Measurements from ENCODE around the gene CCDC12. TPM values are rescaled to one million over a fixed set of nuclear protein-coding genes. Genes with fewer than 3 reads are reported as not detected.

CCDC12 gene
- polyA plus RNA-seq, 1 of the 3 experiments (the other 2 are of a cell fraction), result 105 TPM

DNA sequence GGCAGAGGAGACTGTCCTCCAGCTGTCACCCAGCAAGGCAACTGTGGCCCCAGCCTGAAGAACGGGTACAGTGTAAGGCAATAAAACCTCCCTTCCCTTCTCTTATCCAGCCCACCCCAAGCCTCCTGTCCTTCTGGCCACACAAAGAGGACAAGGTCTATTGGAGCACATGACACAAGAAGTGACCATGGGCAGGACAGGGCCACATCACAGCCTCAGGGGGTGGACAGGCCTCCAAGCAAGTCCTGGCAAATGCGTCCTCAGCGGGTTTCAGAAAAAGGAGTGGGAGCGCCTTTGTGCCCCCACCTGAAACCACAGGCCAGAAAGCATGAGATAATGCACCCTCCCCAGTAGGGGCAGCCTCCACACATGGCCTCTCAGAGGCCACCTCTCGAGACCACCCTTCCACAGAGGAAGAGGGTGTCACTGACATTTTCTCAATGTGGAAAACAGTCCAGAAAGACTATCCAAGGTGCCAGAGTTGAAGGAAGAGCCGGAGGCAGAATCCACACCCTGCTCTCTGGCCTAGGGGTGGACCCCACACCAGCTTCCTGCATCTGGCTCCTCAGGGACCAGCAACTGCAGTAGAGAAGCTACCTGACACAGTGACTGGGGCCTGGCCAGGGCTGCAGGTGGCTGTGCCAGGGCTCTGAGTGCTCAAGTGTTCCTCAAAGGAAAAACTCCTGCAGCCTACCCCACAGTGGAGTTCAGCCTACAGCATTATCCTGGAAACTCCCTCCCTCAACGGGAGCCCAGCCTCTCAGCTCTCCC lies 43.9 kb downstream of the CCDC12 start:
- no peak for DNase-seq
- Histone ChIP-seq H4K20me1 (ENCODE audit: insufficient read depth) (no peaks in the 10 kb centered on the region), H3K9me3 (no peaks in the 10 kb centered on the region), H3K27me3 (ENCODE audit: insufficient read depth) (no peaks in the 10 kb centered on the region), H3K27ac (ENCODE audit: low read depth in 2 of 2, low read length in 1 of 2) (peak overlapping the region in 1 of 2 experiments; percentile 83; a peak in 1 of 4 replicates), H3K9me2 (no peaks in the 10 kb centered on the region), H3K4me1 (ENCODE audit: control insufficient read depth in 1 of 2, insufficient read depth in 2 of 2, low read depth in 1 of 2, low read length in 1 of 2) (peaks cover 53 to 54% of the 10 kb centered on the region in 2 experiments), H3K79me2 (ENCODE audit: insufficient read depth) (peaks cover 87% of the 10 kb centered on the region), H2AFZ (ENCODE audit: low read depth) (no peak overlapping the region), H3K4me3 (ENCODE audit: low read depth in 2 of 2, low read length in 1 of 2) (no peak overlapping the region), H3K36me3 (replicated peaks in 1 of 2; ENCODE audit: control insufficient read depth in 1 of 2, insufficient read depth in 2 of 2, low read length in 1 of 2) (peaks cover 20 to 22% of the 10 kb centered on the region in 2 experiments), H3F3A (replicated peaks; ENCODE audit: insufficient read depth) (peaks cover 29% of the 10 kb centered on the region), H3K4me2 (peak overlapping the region; percentile 49; the same call in 1 of the 2 replicates), H3K9ac (no peak overlapping the region)
- POLR2A ChIA-PET, result interaction anchor here (1.6 kb wide), 1 partner anchor 47 kb away, joined by 3 read pairs; the partner anchor contains the start of gene NBEAL2
- WGBS (ENCODE audit: low lambda C conversion rate), result 82% methylated on average over 7 of the region's 7 CpGs
- TF ChIP-seq CHD2 (IDR thresholded peaks at IDR 0.05; ENCODE audit: low read length, partially characterized antibody), result no peak
- TF ChIP-seq GATA2 (CRISPR knock-in tag; IDR thresholded peaks at IDR 0.05), result no peak
- no peak for TF ChIP-seq NFIC (IDR thresholded peaks at IDR 0.05; ENCODE audit: borderline replicate concordance)
- TF ChIP-seq YY1 (IDR thresholded peaks at IDR 0.05; ENCODE audit: low read depth), result no peak
- TF ChIP-seq JUND (IDR thresholded peaks at IDR 0.05), result no peak
- TF ChIP-seq RCOR1 (IDR thresholded peaks at IDR 0.05; ENCODE audit: low read length), result no peak
- no peak for TF ChIP-seq RXRA (IDR thresholded peaks at IDR 0.05; ENCODE audit: borderline replicate concordance, low read depth)
- TF ChIP-seq, protein P1, sequence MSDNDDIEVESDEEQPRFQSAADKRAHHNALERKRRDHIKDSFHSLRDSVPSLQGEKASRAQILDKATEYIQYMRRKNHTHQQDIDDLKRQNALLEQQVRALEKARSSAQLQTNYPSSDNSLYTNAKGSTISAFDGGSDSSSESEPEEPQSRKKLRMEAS (IDR thresholded peaks at IDR 0.05; ENCODE audit: low read depth), result no peak
- no peak for TF ChIP-seq TAF1 (IDR thresholded peaks at IDR 0.05; ENCODE audit: borderline replicate concordance, low read depth, low read length)
- TF ChIP-seq, protein P2, sequence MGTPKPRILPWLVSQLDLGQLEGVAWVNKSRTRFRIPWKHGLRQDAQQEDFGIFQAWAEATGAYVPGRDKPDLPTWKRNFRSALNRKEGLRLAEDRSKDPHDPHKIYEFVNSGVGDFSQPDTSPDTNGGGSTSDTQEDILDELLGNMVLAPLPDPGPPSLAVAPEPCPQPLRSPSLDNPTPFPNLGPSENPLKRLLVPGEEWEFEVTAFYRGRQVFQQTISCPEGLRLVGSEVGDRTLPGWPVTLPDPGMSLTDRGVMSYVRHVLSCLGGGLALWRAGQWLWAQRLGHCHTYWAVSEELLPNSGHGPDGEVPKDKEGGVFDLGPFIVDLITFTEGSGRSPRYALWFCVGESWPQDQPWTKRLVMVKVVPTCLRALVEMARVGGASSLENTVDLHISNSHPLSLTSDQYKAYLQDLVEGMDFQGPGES (IDR thresholded peaks at IDR 0.05; ENCODE audit: low read depth, low read length), result no peak
- TF ChIP-seq EZH2phosphoT487 (IDR thresholded peaks at IDR 0.05; ENCODE audit: borderline replicate concordance, low read depth), result no peak
- TF ChIP-seq TEAD4 (IDR thresholded peaks at IDR 0.05; ENCODE audit: borderline replicate concordance, insufficient read depth), result no peak
- TF ChIP-seq GABPA (IDR thresholded peaks at IDR 0.05; ENCODE audit: low read depth), result no peak
- CTCF ChIA-PET, result interaction anchor here (2.9 to 3.1 kb wide), 2 partner anchors 10 to 66 kb away, joined by 10 to 31 read pairs; no protein-coding TSS in a partner anchor

DNA sequence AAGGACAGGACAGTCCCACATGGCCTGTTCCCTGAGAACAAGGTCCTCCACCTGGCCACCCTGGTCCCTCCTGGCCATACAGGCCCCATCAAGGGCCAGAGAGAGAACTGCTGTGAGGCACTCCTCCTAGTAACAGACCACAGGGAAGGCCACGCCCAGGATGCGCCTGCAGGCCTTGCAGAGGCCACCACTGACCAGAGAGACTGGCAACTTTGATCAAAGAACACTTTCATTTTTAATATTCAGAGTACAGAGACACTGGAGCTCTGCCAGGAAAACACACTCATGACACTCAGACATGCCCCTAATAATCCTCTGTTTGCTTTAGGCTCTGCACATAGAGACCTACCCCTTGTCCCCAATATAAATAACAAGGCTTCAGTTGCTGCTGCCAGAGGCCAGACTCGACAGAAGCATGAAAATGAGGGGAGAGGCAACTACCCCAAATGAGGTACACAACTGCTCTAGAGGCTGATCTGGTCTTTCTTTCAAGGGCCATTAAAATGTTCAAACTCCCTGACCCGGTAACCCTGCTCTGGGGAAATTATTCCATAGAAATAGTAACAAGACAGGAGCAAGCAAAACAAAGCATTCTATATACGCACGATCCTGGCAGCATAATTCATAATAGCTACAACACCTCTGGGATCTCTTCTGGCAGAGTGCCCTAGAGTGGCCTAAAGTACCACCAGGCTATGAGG lies 44.8 kb downstream of the CCDC12 start:
- WGBS (ENCODE audit: low lambda C conversion rate), result 56% methylated on average over 6 of the region's 6 CpGs
- Histone ChIP-seq H2AFZ (ENCODE audit: low read depth) (no peak overlapping the region), H3K79me2 (ENCODE audit: insufficient read depth) (peaks cover 83% of the 10 kb centered on the region), H3K27ac (ENCODE audit: low read depth in 2 of 2, low read length in 1 of 2) (peak overlapping the region; percentile 16 to 83; a peak in 3 of 4 replicates), H3F3A (replicated peaks; ENCODE audit: insufficient read depth) (peaks cover 26% of the 10 kb centered on the region), H3K27me3 (ENCODE audit: insufficient read depth) (no peaks in the 10 kb centered on the region), H3K9me2 (no peaks in the 10 kb centered on the region), H3K4me3 (ENCODE audit: low read depth in 2 of 2, low read length in 1 of 2) (no peak overlapping the region), H3K36me3 (replicated peaks in 1 of 2; ENCODE audit: control insufficient read depth in 1 of 2, insufficient read depth in 2 of 2, low read length in 1 of 2) (peaks cover 21 to 22% of the 10 kb centered on the region in 2 experiments), H3K9me3 (no peaks in the 10 kb centered on the region), H3K4me1 (ENCODE audit: control insufficient read depth in 1 of 2, insufficient read depth in 2 of 2, low read depth in 1 of 2, low read length in 1 of 2) (peaks cover 47 to 53% of the 10 kb centered on the region in 2 experiments), H4K20me1 (ENCODE audit: insufficient read depth) (no peaks in the 10 kb centered on the region), H3K4me2 (peak overlapping the region; percentile 49), H3K9ac (no peak overlapping the region)
- CTCF ChIA-PET, result interaction anchor here (1.1 to 3.1 kb wide), 5 partner anchors 9 to 65 kb away, joined by 4 to 31 read pairs (median 10); no protein-coding TSS in a partner anchor
- peak; percentile 43 for DNase-seq
- TF ChIP-seq SIN3A (IDR thresholded peaks at IDR 0.05; ENCODE audit: borderline replicate concordance, low read depth, low read length), result 0 out of 2 replicates have a peak, but pooled peaks have one; percentile 6
- no peak for TF ChIP-seq MXI1 (IDR thresholded peaks at IDR 0.05; ENCODE audit: low read depth, low read length)
- POLR2A ChIA-PET, result no interaction called here

Measured in SK-N-SH (cell line).